Measurements from ENCODE around the gene CNPY2. TPM values are rescaled to one million over a fixed set of nuclear protein-coding genes. Genes with fewer than 3 reads are reported as not detected.
A peak's percentile ranks its signal among the peaks of the same experiment; 100 is the strongest.

Gene CNPY2
- total and polyA plus RNA-seq, 2 of the 13 experiments (the other 11 are each of a cell fraction or from before 2014, with no cell fraction given) = 285 to 356 TPM

DNA sequence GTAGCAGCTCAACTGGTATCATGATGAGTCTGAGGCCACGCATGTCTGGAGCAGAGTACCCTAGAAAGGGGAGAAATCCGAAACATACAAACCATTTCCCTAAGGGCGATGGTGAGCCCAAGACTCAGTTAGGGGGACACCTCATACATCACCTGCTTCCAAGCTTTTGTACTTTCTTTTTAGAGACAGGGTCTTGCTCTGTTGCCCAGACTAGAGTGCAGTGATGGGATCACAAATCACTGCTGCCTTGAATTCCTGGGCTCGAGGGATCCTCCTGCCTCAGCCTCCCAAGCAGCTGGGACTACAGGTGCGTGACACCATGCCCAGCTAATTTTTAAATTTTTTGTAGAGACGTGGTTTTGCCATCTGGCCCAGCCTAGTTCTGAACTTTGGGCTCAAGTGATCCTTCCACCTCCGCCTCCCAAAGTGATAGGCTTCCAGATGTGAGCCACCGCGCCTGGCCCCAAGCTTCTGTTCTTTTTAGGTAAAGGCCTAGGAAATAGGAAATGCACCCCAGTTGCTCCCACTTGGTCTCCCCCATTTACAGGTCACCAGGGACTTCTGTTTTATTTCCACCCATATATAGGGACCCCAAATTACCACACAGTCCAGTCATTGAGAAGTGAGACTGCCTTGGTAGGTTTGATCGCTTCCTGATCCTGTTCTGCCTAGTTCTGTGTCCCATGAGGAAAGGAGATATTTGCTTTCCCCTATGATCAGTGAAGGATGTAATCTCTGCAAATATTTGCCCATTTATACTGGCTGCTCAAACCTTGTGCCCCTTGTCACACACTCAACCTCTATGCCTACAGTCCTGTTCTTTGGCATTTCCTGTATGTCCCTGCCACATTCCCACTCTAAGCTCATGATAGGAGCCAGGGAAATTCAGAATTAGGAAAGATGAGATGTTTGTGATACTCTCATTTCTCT, 46.6 kb upstream of the CNPY2 start, which contains the start of gene APOF (continued):
- no peak for TF ChIP-seq ZNF563 (CRISPR knock-in tag; IDR thresholded peaks at IDR 0.05)
- no peak for TF ChIP-seq ZNF3 (CRISPR knock-in tag; IDR thresholded peaks at IDR 0.05)
- no peak for TF ChIP-seq CHD2 (IDR thresholded peaks at IDR 0.05; ENCODE audit: low read depth, low read length)
- TF ChIP-seq ZNF337 (CRISPR knock-in tag; IDR thresholded peaks at IDR 0.05; ENCODE audit: borderline replicate concordance, low read depth) = no peak
- TF ChIP-seq ZNF678 (CRISPR knock-in tag; IDR thresholded peaks at IDR 0.05) = no peak
- TF ChIP-seq, protein P1, sequence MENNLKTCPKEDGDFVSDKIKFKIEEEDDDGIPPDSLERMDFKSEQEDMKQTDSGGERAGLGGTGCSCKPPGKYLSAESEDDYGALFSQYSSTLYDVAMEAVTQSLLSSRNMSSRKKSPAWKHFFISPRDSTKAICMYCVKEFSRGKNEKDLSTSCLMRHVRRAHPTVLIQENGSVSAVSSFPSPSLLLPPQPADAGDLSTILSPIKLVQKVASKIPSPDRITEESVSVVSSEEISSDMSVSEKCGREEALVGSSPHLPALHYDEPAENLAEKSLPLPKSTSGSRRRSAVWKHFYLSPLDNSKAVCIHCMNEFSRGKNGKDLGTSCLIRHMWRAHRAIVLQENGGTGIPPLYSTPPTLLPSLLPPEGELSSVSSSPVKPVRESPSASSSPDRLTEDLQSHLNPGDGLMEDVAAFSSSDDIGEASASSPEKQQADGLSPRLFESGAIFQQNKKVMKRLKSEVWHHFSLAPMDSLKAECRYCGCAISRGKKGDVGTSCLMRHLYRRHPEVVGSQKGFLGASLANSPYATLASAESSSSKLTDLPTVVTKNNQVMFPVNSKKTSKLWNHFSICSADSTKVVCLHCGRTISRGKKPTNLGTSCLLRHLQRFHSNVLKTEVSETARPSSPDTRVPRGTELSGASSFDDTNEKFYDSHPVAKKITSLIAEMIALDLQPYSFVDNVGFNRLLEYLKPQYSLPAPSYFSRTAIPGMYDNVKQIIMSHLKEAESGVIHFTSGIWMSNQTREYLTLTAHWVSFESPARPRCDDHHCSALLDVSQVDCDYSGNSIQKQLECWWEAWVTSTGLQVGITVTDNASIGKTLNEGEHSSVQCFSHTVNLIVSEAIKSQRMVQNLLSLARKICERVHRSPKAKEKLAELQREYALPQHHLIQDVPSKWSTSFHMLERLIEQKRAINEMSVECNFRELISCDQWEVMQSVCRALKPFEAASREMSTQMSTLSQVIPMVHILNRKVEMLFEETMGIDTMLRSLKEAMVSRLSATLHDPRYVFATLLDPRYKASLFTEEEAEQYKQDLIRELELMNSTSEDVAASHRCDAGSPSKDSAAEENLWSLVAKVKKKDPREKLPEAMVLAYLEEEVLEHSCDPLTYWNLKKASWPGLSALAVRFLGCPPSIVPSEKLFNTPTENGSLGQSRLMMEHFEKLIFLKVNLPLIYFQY (CRISPR knock-in tag; IDR thresholded peaks at IDR 0.05; ENCODE audit: borderline replicate concordance) = no peak
- TF ChIP-seq FOXO1 (CRISPR knock-in tag; IDR thresholded peaks at IDR 0.05) = peak; percentile 62
- no peak for TF ChIP-seq ZSCAN30 (CRISPR knock-in tag; IDR thresholded peaks at IDR 0.05)
- TF ChIP-seq ZNF446 (CRISPR knock-in tag; IDR thresholded peaks at IDR 0.05) = no peak
- TF ChIP-seq ESRRA (CRISPR knock-in tag; IDR thresholded peaks at IDR 0.05; ENCODE audit: low read depth) = no peak; the same call in 1 of the 2 replicates
- TF ChIP-seq, protein P2, sequence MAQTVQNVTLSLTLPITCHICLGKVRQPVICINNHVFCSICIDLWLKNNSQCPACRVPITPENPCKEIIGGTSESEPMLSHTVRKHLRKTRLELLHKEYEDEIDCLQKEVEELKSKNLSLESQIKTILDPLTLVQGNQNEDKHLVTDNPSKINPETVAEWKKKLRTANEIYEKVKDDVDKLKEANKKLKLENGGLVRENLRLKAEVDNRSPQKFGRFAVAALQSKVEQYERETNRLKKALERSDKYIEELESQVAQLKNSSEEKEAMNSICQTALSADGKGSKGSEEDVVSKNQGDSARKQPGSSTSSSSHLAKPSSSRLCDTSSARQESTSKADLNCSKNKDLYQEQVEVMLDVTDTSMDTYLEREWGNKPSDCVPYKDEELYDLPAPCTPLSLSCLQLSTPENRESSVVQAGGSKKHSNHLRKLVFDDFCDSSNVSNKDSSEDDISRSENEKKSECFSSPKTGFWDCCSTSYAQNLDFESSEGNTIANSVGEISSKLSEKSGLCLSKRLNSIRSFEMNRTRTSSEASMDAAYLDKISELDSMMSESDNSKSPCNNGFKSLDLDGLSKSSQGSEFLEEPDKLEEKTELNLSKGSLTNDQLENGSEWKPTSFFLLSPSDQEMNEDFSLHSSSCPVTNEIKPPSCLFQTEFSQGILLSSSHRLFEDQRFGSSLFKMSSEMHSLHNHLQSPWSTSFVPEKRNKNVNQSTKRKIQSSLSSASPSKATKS (CRISPR knock-in tag; IDR thresholded peaks at IDR 0.05) = no peak
- TF ChIP-seq, protein P3, sequence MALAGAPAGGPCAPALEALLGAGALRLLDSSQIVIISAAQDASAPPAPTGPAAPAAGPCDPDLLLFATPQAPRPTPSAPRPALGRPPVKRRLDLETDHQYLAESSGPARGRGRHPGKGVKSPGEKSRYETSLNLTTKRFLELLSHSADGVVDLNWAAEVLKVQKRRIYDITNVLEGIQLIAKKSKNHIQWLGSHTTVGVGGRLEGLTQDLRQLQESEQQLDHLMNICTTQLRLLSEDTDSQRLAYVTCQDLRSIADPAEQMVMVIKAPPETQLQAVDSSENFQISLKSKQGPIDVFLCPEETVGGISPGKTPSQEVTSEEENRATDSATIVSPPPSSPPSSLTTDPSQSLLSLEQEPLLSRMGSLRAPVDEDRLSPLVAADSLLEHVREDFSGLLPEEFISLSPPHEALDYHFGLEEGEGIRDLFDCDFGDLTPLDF (CRISPR knock-in tag; IDR thresholded peaks at IDR 0.05) = no peak
- TF ChIP-seq RBM39 (IDR thresholded peaks at IDR 0.05; ENCODE audit: low read depth, low read length, poor library complexity, severe bottlenecking) = no peak
- TF ChIP-seq IKZF4 (CRISPR knock-in tag; IDR thresholded peaks at IDR 0.05; ENCODE audit: borderline replicate concordance, low read depth, not compliant biosample characterization) = no peak
- TF ChIP-seq CC2D1A (CRISPR knock-in tag; IDR thresholded peaks at IDR 0.05) = no peak
- no peak for TF ChIP-seq HNRNPH1 (optimal IDR thresholded peaks at IDR 0.05; ENCODE audit: low read depth, low read length)
- no peak for TF ChIP-seq NFKB2 (CRISPR knock-in tag; IDR thresholded peaks at IDR 0.05; ENCODE audit: borderline replicate concordance)
- no peak for TF ChIP-seq ZNF746 (CRISPR knock-in tag; IDR thresholded peaks at IDR 0.05)

Measured in HepG2 (cell line).